ENCODE results near the gene THEM5. TPM values are rescaled to one million over a fixed set of nuclear protein-coding genes. Genes with fewer than 3 reads are reported as not detected.

The THEM5 gene
- total and polyA plus RNA-seq, 10 of the 15 experiments (the other 5 are each of a cell fraction or from before 2014, with no cell fraction given): 0.16 TPM; not detected in 9

DNA sequence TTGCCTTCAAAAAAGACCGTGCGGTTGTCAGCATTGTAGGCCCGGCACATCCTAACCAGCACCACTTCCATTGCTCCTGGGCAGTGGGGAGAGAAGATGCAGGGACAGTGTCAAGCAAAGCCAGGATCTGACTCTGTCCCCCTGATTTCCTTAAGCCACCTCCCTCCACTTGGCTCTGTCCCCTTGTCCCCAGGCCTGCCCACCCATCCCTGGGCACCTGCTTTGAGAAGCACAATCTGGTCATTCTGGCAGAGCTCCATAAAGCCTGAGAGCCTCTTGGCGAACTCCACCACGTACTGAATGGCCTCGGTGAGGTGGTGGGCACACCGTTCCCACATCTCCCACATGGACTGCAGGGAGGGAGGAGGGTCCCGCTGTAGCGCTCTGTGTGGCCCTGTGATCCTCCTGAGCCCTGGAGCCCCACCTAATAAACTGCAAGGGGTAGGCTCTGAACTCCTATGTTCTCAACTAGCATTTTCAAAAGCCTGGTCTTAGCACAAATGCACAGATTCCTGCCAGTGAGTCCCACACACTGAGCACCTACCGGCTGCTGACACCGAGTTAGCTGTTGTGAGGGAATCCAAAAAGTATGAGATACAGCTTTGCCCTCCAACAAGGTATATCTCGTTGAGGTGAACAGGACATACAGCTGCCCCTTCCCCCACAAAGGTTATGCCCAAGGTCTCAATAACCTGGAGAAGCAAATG, 40.1 kb downstream of the THEM5 start:
- Histone ChIP-seq H3K9me3 (replicated peaks; ENCODE audit: control insufficient read depth, insufficient read depth, low read length) (no peaks in the 10 kb centered on the region), H3K79me2 (ENCODE audit: control insufficient read depth, insufficient read depth, low read length) (no peaks in the 10 kb centered on the region), H4K20me1 (ENCODE audit: control insufficient read depth, insufficient read depth) (no peaks in the 10 kb centered on the region), H3K4me1 (ENCODE audit: control insufficient read depth, insufficient read depth, low read length) (no peaks in the 10 kb centered on the region), H3K36me3 (ENCODE audit: control insufficient read depth in 2 of 2, insufficient read depth in 2 of 2, low read length in 1 of 2) (no peaks in the 10 kb centered on the region), H3K4me2 (ENCODE audit: control insufficient read depth, insufficient read depth) (no peak overlapping the region), H3K4me3 (no peak overlapping the region), H2AFZ (ENCODE audit: control insufficient read depth, low read depth, low read length) (no peak overlapping the region), H3K27me3 (replicated peaks in 1 of 2; ENCODE audit: control insufficient read depth in 2 of 2, insufficient read depth in 2 of 2, low read length in 1 of 2) (peaks cover 0 to 4% of the 10 kb centered on the region in 2 experiments; a peak in 2 of 4 replicates), H3K27ac (ENCODE audit: control insufficient read depth, insufficient read depth) (no peak overlapping the region), H3K9ac (ENCODE audit: control insufficient read depth, insufficient read depth, low read length) (no peak overlapping the region)
- no peak for TF ChIP-seq KAT2A (conservative IDR thresholded peaks at IDR 0.05; ENCODE audit: control insufficient read depth, low read depth, low read length)
- TF ChIP-seq, protein P1, sequence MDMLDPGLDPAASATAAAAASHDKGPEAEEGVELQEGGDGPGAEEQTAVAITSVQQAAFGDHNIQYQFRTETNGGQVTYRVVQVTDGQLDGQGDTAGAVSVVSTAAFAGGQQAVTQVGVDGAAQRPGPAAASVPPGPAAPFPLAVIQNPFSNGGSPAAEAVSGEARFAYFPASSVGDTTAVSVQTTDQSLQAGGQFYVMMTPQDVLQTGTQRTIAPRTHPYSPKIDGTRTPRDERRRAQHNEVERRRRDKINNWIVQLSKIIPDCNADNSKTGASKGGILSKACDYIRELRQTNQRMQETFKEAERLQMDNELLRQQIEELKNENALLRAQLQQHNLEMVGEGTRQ (IDR thresholded peaks at IDR 0.05; ENCODE audit: borderline replicate concordance, low read depth, low read length): no peak
- FAIRE-seq: no peak
- in situ Hi-C loops (cut with MboI): no loop called here
- ChIA-PET POLR2A (no interaction called here), RAD21 (ENCODE audit: unreplicated experiment) (no interaction called here), CTCF (interaction anchor here (1.2 kb wide), 1 partner anchor 220 kb away, joined by 3 read pairs; no protein-coding TSS in a partner anchor), SMC1A (ENCODE audit: uncharacterized antibody, unreplicated experiment) (no interaction called here)
- ATAC-seq: no peak
- intact Hi-C loops (cut with micrococcal nuclease; ENCODE audit: unreplicated experiment): no loop called here
- no peak for DNase-seq (ENCODE audit: low read depth, low spot score)
- no TSS peak for BruUV-seq (replicated peaks)
- WGBS (ENCODE audit: insufficient coverage, insufficient replicate concordance, low lambda C conversion rate, missing lambda C conversion rate): 50% methylated on average over 12 of the region's 12 CpGs

GRCh38 chr1:151811181-151811580, 42.3 kb downstream of the THEM5 start:
- Histone ChIP-seq H3K9me3 (replicated peaks; ENCODE audit: control insufficient read depth, insufficient read depth, low read length) (no peaks in the 10 kb centered on the region), H3K4me3 (no peak overlapping the region), H3K4me2 (ENCODE audit: control insufficient read depth, insufficient read depth) (no peak overlapping the region), H3K27ac (ENCODE audit: control insufficient read depth, insufficient read depth) (no peak overlapping the region), H3K79me2 (ENCODE audit: control insufficient read depth, insufficient read depth, low read length) (no peaks in the 10 kb centered on the region), H3K27me3 (replicated peaks in 1 of 2; ENCODE audit: control insufficient read depth in 2 of 2, insufficient read depth in 2 of 2, low read length in 1 of 2) (peaks cover 0 to 4% of the 10 kb centered on the region in 2 experiments; a peak in 3 of 4 replicates), H2AFZ (ENCODE audit: control insufficient read depth, low read depth, low read length) (no peak overlapping the region), H3K36me3 (ENCODE audit: control insufficient read depth in 2 of 2, insufficient read depth in 2 of 2, low read length in 1 of 2) (no peaks in the 10 kb centered on the region), H3K4me1 (ENCODE audit: control insufficient read depth, insufficient read depth, low read length) (no peaks in the 10 kb centered on the region), H4K20me1 (ENCODE audit: control insufficient read depth, insufficient read depth) (no peaks in the 10 kb centered on the region), H3K9ac (ENCODE audit: control insufficient read depth, insufficient read depth, low read length) (no peak overlapping the region)
- RAD21 ChIA-PET (ENCODE audit: unreplicated experiment): no interaction called here
- FAIRE-seq (no peak), ATAC-seq (no peak), DNase-seq (ENCODE audit: low read depth, low spot score) (no peak)
- WGBS (ENCODE audit: insufficient coverage, insufficient replicate concordance, low lambda C conversion rate, missing lambda C conversion rate): 70% methylated on average over 9 of the region's 9 CpGs
- in situ Hi-C loops (cut with MboI) (no loop called here), intact Hi-C loops (cut with micrococcal nuclease; ENCODE audit: unreplicated experiment) (no loop called here)
- CTCF ChIA-PET: interaction anchor here (0.6 kb wide), 1 partner anchor 469 kb away, joined by 3 read pairs; no protein-coding TSS in a partner anchor
- POLR2A ChIA-PET: interaction anchor here (1.3 to 1.4 kb wide), 2 partner anchors 9 to 11 kb away, joined by 3 to 4 read pairs; no protein-coding TSS in a partner anchor
- no TSS peak for BruUV-seq (replicated peaks)
- no peak for TF ChIP-seq KLF5 (IDR thresholded peaks at IDR 0.05; ENCODE audit: partially characterized antibody)
- no peak for TF ChIP-seq MXI1 (IDR thresholded peaks at IDR 0.05; ENCODE audit: low read depth, low read length)
- no peak for TF ChIP-seq ZNF207 (IDR thresholded peaks at IDR 0.05; ENCODE audit: borderline replicate concordance)
- TF ChIP-seq ZNF24 (IDR thresholded peaks at IDR 0.05): no peak
- TF ChIP-seq SREBF2 (IDR thresholded peaks at IDR 0.05; ENCODE audit: low read length): no peak
- no peak for TF ChIP-seq BCL3 (IDR thresholded peaks at IDR 0.05; ENCODE audit: borderline replicate concordance, insufficient read depth, low read depth, low read length, poor library complexity, severe bottlenecking)
- TF ChIP-seq GATAD2B (conservative IDR thresholded peaks at IDR 0.05; ENCODE audit: low read depth): no peak
- TF ChIP-seq IRF4 (IDR thresholded peaks at IDR 0.05; ENCODE audit: low read depth, low read length): no peak
- SMC1A ChIA-PET (ENCODE audit: uncharacterized antibody, unreplicated experiment): interaction anchor here (1.1 kb wide), 1 partner anchor 22 kb away, joined by 3 read pairs; no protein-coding TSS in a partner anchor

Measured in GM12878 (cell line).